Neuronal stem cell (in vitro differentiated cells): ENCODE measurements around the gene LAMA2.

Experiments used
- DNase-seq: peaks from one replicate; pipeline ENCODE4 v3.0.0-alpha.2; 2013; ENCODE audit warnings: low spot score
- H2AFZ ChIP-seq: one replicate; pipeline ENCODE4 v1.6.1; 2013; ENCODE audit warnings: mild to moderate bottlenecking, low read length, inconsistent platforms
- H2AK5ac ChIP-seq: 2 replicates; pipeline ENCODE4 v1.6.1; 2013; ENCODE audit warnings: low read depth, mild to moderate bottlenecking, inconsistent platforms, low read length, moderate library complexity, mixed read lengths
- H2BK120ac ChIP-seq: 2 replicates; pipeline ENCODE4 v1.6.1; 2013; ENCODE audit warnings: low read depth, mild to moderate bottlenecking, inconsistent platforms, low read length, moderate library complexity, mixed read lengths
- H2BK12ac ChIP-seq: one replicate; pipeline ENCODE4 v1.6.1; 2013; ENCODE audit warnings: low read length, inconsistent platforms
- H2BK15ac ChIP-seq: 2 replicates; pipeline ENCODE4 v1.6.1; 2013; ENCODE audit warnings: mild to moderate bottlenecking, low read length, inconsistent platforms, mixed read lengths
- H2BK5ac ChIP-seq: one replicate; pipeline ENCODE4 v1.6.1; 2013; ENCODE audit warnings: inconsistent platforms, mild to moderate bottlenecking, low read length, moderate library complexity
- H3K14ac ChIP-seq: one replicate; pipeline ENCODE4 v1.6.1; 2013; ENCODE audit warnings: low read length, inconsistent platforms
- H3K18ac ChIP-seq: 2 replicates; pipeline ENCODE4 v1.6.1; 2013; ENCODE audit warnings: low read length, inconsistent platforms
- H3K23ac ChIP-seq: 2 replicates; pipeline ENCODE4 v1.6.1; 2013; ENCODE audit warnings: low read depth, mild to moderate bottlenecking, mixed read lengths, low read length, inconsistent platforms; ENCODE audit not compliant: poor library complexity
- H3K27ac ChIP-seq: replicated peaks from 3 replicates; pipeline ENCODE4 v1.5.1; 2013; ENCODE audit warnings: low read length, inconsistent platforms
- H3K27me3 ChIP-seq, 3 experiments: 2 replicates each; pipeline ENCODE4 v1.6.1; 2013; ENCODE audit warnings: low read length in 3 of 3, mild to moderate bottlenecking in 2 of 3, inconsistent platforms in 1 of 3, low read depth in 1 of 3, mixed read lengths in 1 of 3, moderate library complexity in 1 of 3; ENCODE audit not compliant: control insufficient read depth in 3 of 3, insufficient read depth in 3 of 3
- H3K36me3 ChIP-seq, 2 donors: replicated peaks in 1 of 2; 2 replicates each; pipeline ENCODE4 v1.6.1; 2013; ENCODE audit warnings: low read length in 2 of 2; ENCODE audit not compliant: control insufficient read depth in 2 of 2, insufficient read depth in 2 of 2
- H3K4ac ChIP-seq: 2 replicates; pipeline ENCODE4 v1.6.1; 2013; ENCODE audit warnings: inconsistent platforms, mild to moderate bottlenecking, low read length, moderate library complexity
- H3K4me1 ChIP-seq, 2 donors: 1 replicate in 1 of 2; 2 replicates in 1 of 2; pipeline ENCODE4 v1.6.1; 2013; ENCODE audit warnings: low read length in 2 of 2, low read depth in 1 of 2; ENCODE audit not compliant: control insufficient read depth in 2 of 2, insufficient read depth in 1 of 2
- H3K4me2 ChIP-seq: one replicate; pipeline ENCODE4 v1.6.1; 2013; ENCODE audit warnings: mild to moderate bottlenecking, low read length, inconsistent platforms; ENCODE audit not compliant: insufficient read depth, poor library complexity, severe bottlenecking
- H3K4me3 ChIP-seq, 2 donors: 2 replicates each; pipeline ENCODE4 v1.5.1; 2013; ENCODE audit warnings: low read length in 2 of 2, mild to moderate bottlenecking in 2 of 2, inconsistent platforms in 1 of 2, moderate library complexity in 1 of 2
- H3K79me1 ChIP-seq: one replicate; pipeline ENCODE4 v1.6.1; 2013; ENCODE audit warnings: low read depth, mild to moderate bottlenecking, inconsistent platforms, low read length, moderate library complexity
- H3K9ac ChIP-seq: one replicate; pipeline ENCODE4 v1.6.1; 2013; ENCODE audit warnings: mild to moderate bottlenecking, low read depth, low read length, inconsistent platforms; ENCODE audit not compliant: poor library complexity
- H3K9me3 ChIP-seq, 2 donors: replicated peaks in 1 of 2; 2 replicates each; pipeline versions ENCODE3 to v1.6.1; 2013; ENCODE audit warnings: low read length in 2 of 2, mild to moderate bottlenecking in 2 of 2, inconsistent platforms in 1 of 2, low read depth in 1 of 2, mixed read lengths in 1 of 2, moderate library complexity in 1 of 2; ENCODE audit not compliant: control insufficient read depth in 2 of 2, insufficient read depth in 1 of 2
- H4K8ac ChIP-seq: one replicate; pipeline ENCODE4 v1.6.1; 2013; ENCODE audit warnings: low read depth, mild to moderate bottlenecking, inconsistent platforms, low read length, moderate library complexity
- H4K91ac ChIP-seq: one replicate; pipeline ENCODE4 v1.6.1; 2013; ENCODE audit warnings: low read length, low read depth, mild to moderate bottlenecking, inconsistent platforms; ENCODE audit not compliant: poor library complexity
- WGBS, 2 donors: extraction: QIAGEN DNeasy Blood & Tissue Kit; methylation state at CpG; one replicate each; pipeline ENCODE4 v1.1.7; 2013; ENCODE audit warnings: missing lambda C conversion rate in 2 of 2, mixed read lengths in 1 of 2; ENCODE audit not compliant: insufficient read length in 2 of 2, insufficient replicate concordance in 1 of 2; ENCODE audit errors: extremely low coverage in 2 of 2; 5-methylcytosine and 5-hydroxymethylcytosine counted together

Gene LAMA2

DNA sequence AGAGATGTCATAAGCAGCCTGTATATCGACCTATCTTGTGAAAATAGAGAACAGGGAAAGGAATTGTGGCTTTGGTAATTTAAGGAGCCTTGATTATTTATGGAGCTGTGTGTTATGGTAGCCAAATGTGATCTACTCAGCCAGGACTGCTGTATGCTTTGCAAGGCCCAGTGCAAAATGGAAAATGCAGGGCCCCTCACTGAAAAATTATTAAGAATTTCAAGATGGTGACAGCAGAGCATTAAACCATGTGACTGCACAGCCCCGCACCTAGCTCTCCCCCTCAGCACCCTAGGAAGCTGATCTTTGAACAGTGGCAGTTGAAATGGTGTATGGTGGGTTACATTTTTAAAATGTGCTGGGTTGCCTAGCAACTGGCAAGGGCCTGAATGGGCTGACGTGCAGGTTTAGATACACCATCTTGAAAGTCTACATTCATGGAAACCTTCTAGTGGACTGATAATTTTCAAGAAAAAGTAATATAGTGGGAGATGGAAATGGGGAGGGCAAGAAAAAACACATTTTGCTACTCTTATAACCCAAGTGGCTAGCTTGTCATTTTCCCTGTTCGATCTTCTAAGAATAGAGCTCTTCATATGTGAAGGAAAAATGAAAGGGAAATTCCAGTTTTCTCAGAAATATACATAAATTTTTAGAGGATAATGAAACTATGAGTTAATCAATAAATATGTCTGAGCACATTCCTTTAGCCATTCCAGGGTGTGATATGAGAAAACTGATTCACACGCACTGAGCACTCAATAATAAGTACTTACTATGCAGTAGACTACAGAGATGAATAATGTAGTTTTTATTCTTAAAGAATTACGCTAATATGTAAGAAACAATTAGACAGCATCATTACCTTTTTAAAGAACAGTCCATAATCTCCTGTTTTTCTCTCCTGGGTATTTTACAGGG lies 619.1 kb downstream of the LAMA2 start:
- Histone ChIP-seq H3K27me3 (no peaks in the 10 kb centered on the region), H2AFZ (peak overlapping the region; percentile 86), H4K91ac (no peak overlapping the region), H3K18ac (no peak overlapping the region), H3K9ac (no peak overlapping the region), H2BK120ac (no peak overlapping the region), H3K36me3 (no peaks in the 10 kb centered on the region), H3K14ac (no peak overlapping the region), H2BK12ac (no peak overlapping the region), H2AK5ac (no peak overlapping the region), H3K4me2 (no peak overlapping the region), H4K8ac (no peak overlapping the region), H3K4me1 (peaks cover 7 to 10% of the 10 kb centered on the region in 2 donors), H3K23ac (no peak overlapping the region), H2BK5ac (no peak overlapping the region), H2BK15ac (no peak overlapping the region), H3K79me1 (no peaks in the 10 kb centered on the region), H3K4ac (no peak overlapping the region), H3K4me3 (peak overlapping the region in 1 of 2 donors; percentile 39), H3K27ac (no peak overlapping the region), H3K9me3 (no peaks in the 10 kb centered on the region)
- no CpG with 5 or more reads among the region's 6 CpGs for WGBS, 2 donors
- DNase-seq, result no peak

DNA sequence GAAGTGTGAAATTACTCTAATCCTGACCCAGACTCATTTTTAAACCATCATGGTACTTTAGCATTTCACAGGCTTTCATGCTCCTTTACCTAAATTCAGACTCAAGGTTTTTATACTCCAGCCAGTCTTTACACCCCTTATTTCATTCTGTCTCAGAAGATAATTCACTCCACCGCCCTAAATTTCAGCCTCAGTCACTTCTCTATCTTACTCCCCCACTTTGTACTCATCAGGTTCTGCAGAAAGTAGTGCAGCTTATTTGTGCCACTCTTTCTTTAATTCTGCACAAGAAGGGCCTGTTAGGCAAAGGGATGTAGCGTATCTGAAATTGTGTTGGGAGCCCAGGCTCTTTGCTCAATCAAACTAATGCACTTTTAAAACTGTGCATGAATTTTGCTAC lies 621.5 kb downstream of the LAMA2 start:
- H2BK15ac ChIP-seq, result no peak overlapping the region
- H2AFZ ChIP-seq, result no peak overlapping the region
- no peak overlapping the region for H3K9ac ChIP-seq
- no peak overlapping the region for H3K14ac ChIP-seq
- H3K36me3 ChIP-seq, result no peaks in the 10 kb centered on the region
- peaks cover 7 to 10% of the 10 kb centered on the region in 2 donors for H3K4me1 ChIP-seq
- H3K9me3 ChIP-seq, result no peaks in the 10 kb centered on the region
- no peak overlapping the region for H3K4me2 ChIP-seq
- H3K23ac ChIP-seq, result no peak overlapping the region
- H3K4ac ChIP-seq, result no peak overlapping the region
- H2AK5ac ChIP-seq, result no peak overlapping the region
- no peak for DNase-seq
- no peak overlapping the region for H2BK120ac ChIP-seq
- no peak overlapping the region for H3K18ac ChIP-seq
- WGBS, 2 donors, result no CpG with 5 or more reads among the region's 2 CpGs
- H3K27me3 ChIP-seq, result no peaks in the 10 kb centered on the region
- no peak overlapping the region for H4K91ac ChIP-seq
- no peak overlapping the region for H2BK5ac ChIP-seq
- no peak overlapping the region for H4K8ac ChIP-seq
- H3K79me1 ChIP-seq, result no peaks in the 10 kb centered on the region
- H3K4me3 ChIP-seq, result no peak overlapping the region
- H3K27ac ChIP-seq, result no peak overlapping the region
- H2BK12ac ChIP-seq, result no peak overlapping the region

DNA sequence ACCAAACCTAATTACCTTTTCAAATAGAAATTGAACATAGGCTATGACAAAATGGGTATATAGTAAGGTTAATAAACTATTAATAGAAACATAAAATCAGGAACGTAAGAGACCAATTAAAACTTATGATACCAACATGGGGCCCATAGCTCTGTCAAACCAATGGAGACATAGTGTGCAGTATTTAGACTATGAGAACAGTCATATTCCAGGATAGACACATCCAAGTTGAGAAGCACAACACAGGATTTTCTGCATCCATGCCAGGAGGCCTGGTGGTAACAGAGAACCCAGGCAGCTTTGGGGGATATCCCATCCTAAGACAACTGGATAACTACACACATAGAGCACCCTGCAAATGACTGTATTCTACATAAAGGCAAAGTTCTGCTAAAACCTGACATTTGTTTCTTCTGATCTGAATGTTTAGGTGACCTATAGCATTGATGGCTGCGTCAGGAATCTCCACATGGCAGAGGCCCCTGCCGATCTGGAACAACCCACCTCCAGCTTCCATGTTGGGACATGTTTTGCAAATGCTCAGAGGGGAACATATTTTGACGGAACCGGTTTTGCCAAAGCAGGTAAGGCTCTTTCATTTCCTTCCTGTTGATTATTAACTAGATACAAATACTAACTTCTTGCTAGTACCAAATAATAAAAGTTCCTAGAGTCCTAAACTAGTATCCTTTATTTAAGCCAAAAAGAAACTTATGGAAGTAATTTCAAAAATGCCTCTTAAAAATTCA lies 624.3 kb downstream of the LAMA2 start:
- no peak overlapping the region for H2BK120ac ChIP-seq
- no peak overlapping the region for H4K8ac ChIP-seq
- DNase-seq, result no peak
- H2AFZ ChIP-seq, result no peak overlapping the region
- H3K9ac ChIP-seq, result no peak overlapping the region
- H2AK5ac ChIP-seq, result no peak overlapping the region
- H3K18ac ChIP-seq, result no peak overlapping the region
- H2BK5ac ChIP-seq, result no peak overlapping the region
- no peak overlapping the region for H3K4me2 ChIP-seq
- WGBS, 2 donors, result no CpG with 5 or more reads among the region's 5 CpGs
- no peak overlapping the region for H3K27ac ChIP-seq
- H3K14ac ChIP-seq, result no peak overlapping the region
- no peaks in the 10 kb centered on the region for H3K27me3 ChIP-seq
- H3K4me3 ChIP-seq, result no peak overlapping the region
- H3K4me1 ChIP-seq, result peaks cover 0 to 9% of the 10 kb centered on the region in 2 donors
- H3K9me3 ChIP-seq, result no peaks in the 10 kb centered on the region
- no peak overlapping the region for H3K4ac ChIP-seq
- no peaks in the 10 kb centered on the region for H3K79me1 ChIP-seq
- H3K23ac ChIP-seq, result no peak overlapping the region
- H2BK12ac ChIP-seq, result no peak overlapping the region
- H3K36me3 ChIP-seq, result no peaks in the 10 kb centered on the region
- H2BK15ac ChIP-seq, result no peak overlapping the region
- no peak overlapping the region for H4K91ac ChIP-seq

DNA sequence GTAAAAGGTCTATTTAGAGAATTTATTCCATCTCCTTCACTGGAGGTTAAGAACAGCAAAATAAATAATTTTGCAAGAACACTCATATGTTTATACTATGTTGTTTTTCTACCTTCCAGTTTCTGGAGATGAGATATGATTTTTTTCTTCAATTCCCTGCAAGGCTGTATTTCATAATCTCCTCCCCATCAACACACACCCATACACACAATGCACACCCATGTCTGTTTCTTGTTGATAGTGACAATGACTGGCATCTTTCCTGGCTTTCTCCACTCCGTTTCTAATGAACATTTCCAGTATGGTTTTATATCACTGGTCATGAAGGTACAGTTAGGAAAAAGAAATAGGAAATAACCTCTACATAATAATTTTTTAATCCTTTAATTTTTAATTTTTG lies 624.9 kb downstream of the LAMA2 start:
- H3K36me3 ChIP-seq, result no peaks in the 10 kb centered on the region
- H3K18ac ChIP-seq, result no peak overlapping the region
- no peak overlapping the region for H3K14ac ChIP-seq
- WGBS, 2 donors, result no CpG with 5 or more reads among the region's 1 CpG
- H2BK5ac ChIP-seq, result no peak overlapping the region
- H2BK15ac ChIP-seq, result no peak overlapping the region
- H2AFZ ChIP-seq, result no peak overlapping the region
- no peaks in the 10 kb centered on the region for H3K27me3 ChIP-seq
- H4K91ac ChIP-seq, result no peak overlapping the region
- H3K4me2 ChIP-seq, result no peak overlapping the region
- no peak overlapping the region for H3K9ac ChIP-seq
- H3K27ac ChIP-seq, result no peak overlapping the region
- H3K9me3 ChIP-seq, result no peaks in the 10 kb centered on the region
- peaks cover 0 to 7% of the 10 kb centered on the region in 2 donors for H3K4me1 ChIP-seq
- H3K79me1 ChIP-seq, result no peaks in the 10 kb centered on the region
- no peak overlapping the region for H4K8ac ChIP-seq
- no peak overlapping the region for H3K4ac ChIP-seq
- no peak overlapping the region for H2BK12ac ChIP-seq
- H3K23ac ChIP-seq, result no peak overlapping the region
- H3K4me3 ChIP-seq, result no peak overlapping the region
- H2BK120ac ChIP-seq, result no peak overlapping the region
- H2AK5ac ChIP-seq, result no peak overlapping the region
- no peak for DNase-seq
